ENCODE results near the gene IVNS1ABP.

GRCh38 chr1:185288435-185288834 lies 28.6 kb downstream of the IVNS1ABP start:
- no peak for TF ChIP-seq POLR2AphosphoS5 (IDR thresholded peaks at IDR 0.05)
- TF ChIP-seq CTCF (IDR thresholded peaks at IDR 0.05) = no peak
